ENCODE data around the gene ATP9B. TPM values are rescaled to one million over a fixed set of nuclear protein-coding genes. Genes with fewer than 3 reads are reported as not detected.

ATP9B gene
- total RNA-seq, 1 experiment from 2014 or later = 20.9 TPM

DNA sequence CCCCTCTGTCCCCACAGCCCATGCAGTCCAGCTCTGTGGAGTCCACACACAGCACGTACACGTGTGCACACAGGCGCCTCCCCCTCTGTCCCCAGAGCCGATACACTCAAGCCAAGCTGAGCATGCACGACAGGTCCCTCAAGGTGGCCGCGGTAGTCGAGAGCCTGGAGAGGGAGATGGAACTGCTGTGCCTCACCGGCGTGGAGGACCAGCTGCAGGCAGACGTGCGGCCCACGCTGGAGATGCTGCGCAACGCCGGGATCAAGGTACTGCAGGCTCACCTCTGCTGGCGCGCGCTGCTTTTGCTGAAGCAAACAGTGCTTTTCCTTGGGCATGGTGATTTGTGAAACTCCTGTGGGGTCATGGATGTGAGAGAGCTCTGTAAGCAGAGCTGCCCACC, 268.0 kb downstream of the ATP9B start:
- Mint-ChIP-seq H3K36me3 (ENCODE audit: insufficient read depth in 1 of 3, low read depth in 3 of 3) (peaks cover 4 to 22% (median 7%) of the 10 kb centered on the region in 3 experiments; a peak in 5 of 7 replicates), H3K4me3 (no peak overlapping the region), H3K27ac (no peak overlapping the region; a peak in 1 of 7 replicates), H3K9me3 (no peaks in the 10 kb centered on the region; a peak in 1 of 5 replicates), H3K27me3 (ENCODE audit: low read depth) (no peaks in the 10 kb centered on the region), H3K4me1 (peaks cover 6% of the 10 kb centered on the region in 2 experiments)
- Histone ChIP-seq H3K56ac (ENCODE audit: insufficient read length, low read depth, low read length) (no peak overlapping the region), H4K8ac (replicated peaks; ENCODE audit: insufficient read length, low read depth, low read length) (no peak overlapping the region), H4K20me1 (ENCODE audit: control insufficient read depth, insufficient read depth, insufficient read length) (no peaks in the 10 kb centered on the region), H2BK120ac (ENCODE audit: low read depth, low read length, poor library complexity, severe bottlenecking) (no peak overlapping the region), H2BK20ac (ENCODE audit: low read depth, low read length, poor library complexity, severe bottlenecking) (no peak overlapping the region), H3T11ph (ENCODE audit: low read length) (no peak overlapping the region), H3K23ac (ENCODE audit: insufficient read length, low read depth, low read length) (no peak overlapping the region), H3K27ac (ENCODE audit: insufficient read length, low read depth, low read length) (no peak overlapping the region), H3K79me2 (ENCODE audit: insufficient read depth, low read length) (no peaks in the 10 kb centered on the region), H3K18ac (ENCODE audit: insufficient read length, low read depth, low read length) (no peak overlapping the region), H2BK5ac (ENCODE audit: insufficient read length, low read length) (no peak overlapping the region), H3K79me1 (ENCODE audit: insufficient read depth, low read depth, low read length, poor library complexity, severe bottlenecking) (no peaks in the 10 kb centered on the region), H2BK12ac (ENCODE audit: insufficient read length, low read depth, low read length) (no peak overlapping the region), H3K4me1 (ENCODE audit: insufficient read depth, low read length) (no peaks in the 10 kb centered on the region), H3K4me2 (ENCODE audit: insufficient read depth, insufficient read length, low read length) (no peak overlapping the region), H3K14ac (ENCODE audit: insufficient read depth, low read length) (no peak overlapping the region), H3K27me3 (ENCODE audit: insufficient read depth, low read length) (no peaks in the 10 kb centered on the region), H3K4ac (ENCODE audit: low read depth, low read length) (no peak overlapping the region), H2AK5ac (ENCODE audit: insufficient read length, low read length) (no peak overlapping the region), H3K23me2 (ENCODE audit: insufficient read length, low read depth, low read length, poor library complexity, severe bottlenecking) (no peaks in the 10 kb centered on the region), H4K91ac (ENCODE audit: insufficient read length, low read depth, low read length) (no peak overlapping the region), H3K9ac (ENCODE audit: extremely low read depth, insufficient read length, low read length) (no peak overlapping the region), H3K9me3 (ENCODE audit: control insufficient read depth, low read depth, low read length) (no peaks in the 10 kb centered on the region), H4K5ac (ENCODE audit: insufficient read length, low read depth, low read length) (no peak overlapping the region), H2BK15ac (ENCODE audit: low read depth, low read length) (no peak overlapping the region), H2AFZ (ENCODE audit: low read length) (no peak overlapping the region)
- TF ChIP-seq, protein P1, sequence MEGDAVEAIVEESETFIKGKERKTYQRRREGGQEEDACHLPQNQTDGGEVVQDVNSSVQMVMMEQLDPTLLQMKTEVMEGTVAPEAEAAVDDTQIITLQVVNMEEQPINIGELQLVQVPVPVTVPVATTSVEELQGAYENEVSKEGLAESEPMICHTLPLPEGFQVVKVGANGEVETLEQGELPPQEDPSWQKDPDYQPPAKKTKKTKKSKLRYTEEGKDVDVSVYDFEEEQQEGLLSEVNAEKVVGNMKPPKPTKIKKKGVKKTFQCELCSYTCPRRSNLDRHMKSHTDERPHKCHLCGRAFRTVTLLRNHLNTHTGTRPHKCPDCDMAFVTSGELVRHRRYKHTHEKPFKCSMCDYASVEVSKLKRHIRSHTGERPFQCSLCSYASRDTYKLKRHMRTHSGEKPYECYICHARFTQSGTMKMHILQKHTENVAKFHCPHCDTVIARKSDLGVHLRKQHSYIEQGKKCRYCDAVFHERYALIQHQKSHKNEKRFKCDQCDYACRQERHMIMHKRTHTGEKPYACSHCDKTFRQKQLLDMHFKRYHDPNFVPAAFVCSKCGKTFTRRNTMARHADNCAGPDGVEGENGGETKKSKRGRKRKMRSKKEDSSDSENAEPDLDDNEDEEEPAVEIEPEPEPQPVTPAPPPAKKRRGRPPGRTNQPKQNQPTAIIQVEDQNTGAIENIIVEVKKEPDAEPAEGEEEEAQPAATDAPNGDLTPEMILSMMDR (conservative IDR thresholded peaks at IDR 0.05) = no peak
- WGBS (ENCODE audit: extremely low coverage, insufficient read length, low lambda C conversion rate) = no CpG with 5 or more reads among the region's 19 CpGs
- no peak for DNase-seq
